Ishikawa (cell line): Measurements from ENCODE around the gene CDKN2B-AS1.
A peak's percentile ranks its signal among the peaks of the same experiment; 100 is the strongest.

Source experiments
- CEBPB ChIP-seq: IDR thresholded peaks from 2 replicates; pipeline ENCODE4 v1.6.1; 2012
- CREB1 ChIP-seq: IDR thresholded peaks from 2 replicates; pipeline ENCODE4 v1.6.1; 2012; ENCODE audit warnings: low read depth
- EGR1 ChIP-seq: IDR thresholded peaks from 2 replicates; pipeline ENCODE4 v1.6.1; 2012
- EP300 ChIP-seq: IDR thresholded peaks from 2 replicates; pipeline ENCODE4 v1.6.1; 2012; ENCODE audit warnings: borderline replicate concordance
- FOXM1 ChIP-seq: IDR thresholded peaks from 2 replicates; pipeline ENCODE4 v1.6.1; 2012; ENCODE audit warnings: low read depth, borderline replicate concordance
- MAX ChIP-seq: IDR thresholded peaks from 2 replicates; pipeline ENCODE4 v1.6.1; 2012
- NFIC ChIP-seq: IDR thresholded peaks from 2 replicates; pipeline ENCODE4 v1.6.1; 2012
- RAD21 ChIP-seq: IDR thresholded peaks from 2 replicates; pipeline ENCODE4 v1.6.1; 2012; ENCODE audit warnings: low read depth
- TAF1 ChIP-seq: IDR thresholded peaks from 2 replicates; pipeline ENCODE4 v1.6.1; 2012; ENCODE audit warnings: low read depth, mild to moderate bottlenecking
- TCF12 ChIP-seq: IDR thresholded peaks from 2 replicates; pipeline ENCODE4 v1.6.1; 2012; ENCODE audit warnings: low read depth
- TEAD4 ChIP-seq: IDR thresholded peaks from 2 replicates; pipeline ENCODE4 v1.6.1; 2012
- USF1 ChIP-seq: IDR thresholded peaks from 2 replicates; pipeline ENCODE4 v1.6.1; 2012
- YY1 ChIP-seq: IDR thresholded peaks from 2 replicates; pipeline ENCODE4 v1.6.1; 2012; ENCODE audit warnings: low read depth
- ZBTB7A ChIP-seq: IDR thresholded peaks from 2 replicates; pipeline ENCODE4 v1.6.1; 2012; ENCODE audit warnings: low read depth
- TF ChIP-seq, protein P1 (sequence below): IDR thresholded peaks from 2 replicates; pipeline ENCODE4 v1.6.1; 2012; ENCODE audit warnings: low read depth, mild to moderate bottlenecking

The CDKN2B-AS1 gene

GRCh38 chr9:22073349-22073748 lies 78.8 kb downstream of the CDKN2B-AS1 start:
- TF ChIP-seq CREB1 (no peak), USF1 (no peak), ZBTB7A (no peak), CEBPB (no peak), TEAD4 (no peak), MAX (no peak), FOXM1 (no peak), TCF12 (no peak), NFIC (no peak)
- TF ChIP-seq, protein P1, sequence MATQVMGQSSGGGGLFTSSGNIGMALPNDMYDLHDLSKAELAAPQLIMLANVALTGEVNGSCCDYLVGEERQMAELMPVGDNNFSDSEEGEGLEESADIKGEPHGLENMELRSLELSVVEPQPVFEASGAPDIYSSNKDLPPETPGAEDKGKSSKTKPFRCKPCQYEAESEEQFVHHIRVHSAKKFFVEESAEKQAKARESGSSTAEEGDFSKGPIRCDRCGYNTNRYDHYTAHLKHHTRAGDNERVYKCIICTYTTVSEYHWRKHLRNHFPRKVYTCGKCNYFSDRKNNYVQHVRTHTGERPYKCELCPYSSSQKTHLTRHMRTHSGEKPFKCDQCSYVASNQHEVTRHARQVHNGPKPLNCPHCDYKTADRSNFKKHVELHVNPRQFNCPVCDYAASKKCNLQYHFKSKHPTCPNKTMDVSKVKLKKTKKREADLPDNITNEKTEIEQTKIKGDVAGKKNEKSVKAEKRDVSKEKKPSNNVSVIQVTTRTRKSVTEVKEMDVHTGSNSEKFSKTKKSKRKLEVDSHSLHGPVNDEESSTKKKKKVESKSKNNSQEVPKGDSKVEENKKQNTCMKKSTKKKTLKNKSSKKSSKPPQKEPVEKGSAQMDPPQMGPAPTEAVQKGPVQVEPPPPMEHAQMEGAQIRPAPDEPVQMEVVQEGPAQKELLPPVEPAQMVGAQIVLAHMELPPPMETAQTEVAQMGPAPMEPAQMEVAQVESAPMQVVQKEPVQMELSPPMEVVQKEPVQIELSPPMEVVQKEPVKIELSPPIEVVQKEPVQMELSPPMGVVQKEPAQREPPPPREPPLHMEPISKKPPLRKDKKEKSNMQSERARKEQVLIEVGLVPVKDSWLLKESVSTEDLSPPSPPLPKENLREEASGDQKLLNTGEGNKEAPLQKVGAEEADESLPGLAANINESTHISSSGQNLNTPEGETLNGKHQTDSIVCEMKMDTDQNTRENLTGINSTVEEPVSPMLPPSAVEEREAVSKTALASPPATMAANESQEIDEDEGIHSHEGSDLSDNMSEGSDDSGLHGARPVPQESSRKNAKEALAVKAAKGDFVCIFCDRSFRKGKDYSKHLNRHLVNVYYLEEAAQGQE, result no peak

DNA sequence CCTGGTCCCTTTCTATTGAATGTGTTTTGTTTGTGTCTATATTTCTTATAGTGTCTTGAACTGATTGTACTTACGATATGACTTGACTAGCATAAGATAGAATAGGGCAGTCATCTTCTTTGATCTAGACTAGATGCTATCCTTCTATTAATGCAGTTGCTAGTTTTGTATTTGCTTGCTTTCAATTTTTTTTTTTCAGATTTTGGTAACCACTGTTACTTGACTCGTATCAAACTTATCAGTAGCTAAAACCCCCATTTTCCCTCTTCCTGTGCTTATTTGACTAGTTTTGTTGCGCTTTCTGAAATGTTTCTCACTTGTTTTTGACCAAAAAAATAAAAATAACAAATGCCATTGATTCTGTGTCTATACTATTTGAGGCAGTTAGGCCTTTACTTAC lies 83.5 kb downstream of the CDKN2B-AS1 start:
- TF ChIP-seq NFIC, result no peak
- TF ChIP-seq USF1, result no peak
- TF ChIP-seq EP300, result no peak
- no peak for TF ChIP-seq MAX
- no peak for TF ChIP-seq EGR1
- TF ChIP-seq TCF12, result no peak

DNA sequence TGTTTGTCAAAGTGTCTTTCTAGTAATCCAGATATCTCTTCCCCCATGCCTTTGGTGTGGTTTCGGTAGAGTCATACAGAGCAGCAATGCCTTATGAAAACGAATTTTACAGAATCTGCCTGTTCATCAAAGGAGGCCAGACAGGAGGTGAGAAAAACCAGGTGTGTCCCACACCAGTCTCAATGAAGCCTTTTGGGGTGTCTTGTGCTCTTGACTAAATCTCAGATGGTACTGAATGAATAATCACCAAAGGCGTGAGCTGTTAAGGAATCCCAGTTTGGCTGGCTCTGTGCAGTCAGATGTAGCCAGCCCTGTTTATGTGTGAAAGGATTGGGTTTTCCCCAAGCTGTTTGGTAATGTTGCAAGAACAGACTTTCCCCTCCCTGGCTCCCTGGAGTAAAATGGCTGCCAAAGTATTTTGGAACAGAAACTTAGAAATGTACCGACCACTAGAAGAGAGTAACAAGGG lies 85.3 kb downstream of the CDKN2B-AS1 start:
- no peak for TF ChIP-seq TCF12
- TF ChIP-seq NFIC, result no peak
- TF ChIP-seq TAF1, result no peak
- no peak for TF ChIP-seq EP300
- TF ChIP-seq USF1, result no peak
- TF ChIP-seq EGR1, result no peak
- no peak for TF ChIP-seq YY1
- no peak for TF ChIP-seq CREB1
- TF ChIP-seq TEAD4, result no peak
- TF ChIP-seq, protein P1, result no peak

- TF ChIP-seq EGR1 (no peak), USF1 (no peak), EP300 (peak; percentile 80; the same call in 1 of the 2 replicates), MAX (peak; percentile 20; the same call in 1 of the 2 replicates), RAD21 (peak; percentile 17; the same call in 1 of the 2 replicates), FOXM1 (peak; percentile 43; the same call in 1 of the 2 replicates), CREB1 (no peak), CEBPB (0 out of 2 replicates have a peak, but pooled peaks have one; percentile 51), YY1 (no peak), TEAD4 (peak; percentile 79), ZBTB7A (no peak), TAF1 (no peak), TCF12 (peak; percentile 68), NFIC (peak; percentile 57)
- TF ChIP-seq, protein P1, result no peak
Observed at GRCh38 chr9:22084336-22085035, 89.9 kb downstream of the CDKN2B-AS1 start.
